A204.1 (cell line): Measurements from ENCODE around the gene PFDN5.
"Not testable (repeated sequence)": the region's sequence is repeated elsewhere in the genome, so short reads cannot be mapped to it uniquely, and the experiment has no call there.

Experiments used
- FAIRE-seq: peaks from 2 replicates; lab custom pipeline; 2012; peaks lifted over from hg19 to GRCh38; lab: Jason Lieb, UNC

The PFDN5 gene

DNA sequence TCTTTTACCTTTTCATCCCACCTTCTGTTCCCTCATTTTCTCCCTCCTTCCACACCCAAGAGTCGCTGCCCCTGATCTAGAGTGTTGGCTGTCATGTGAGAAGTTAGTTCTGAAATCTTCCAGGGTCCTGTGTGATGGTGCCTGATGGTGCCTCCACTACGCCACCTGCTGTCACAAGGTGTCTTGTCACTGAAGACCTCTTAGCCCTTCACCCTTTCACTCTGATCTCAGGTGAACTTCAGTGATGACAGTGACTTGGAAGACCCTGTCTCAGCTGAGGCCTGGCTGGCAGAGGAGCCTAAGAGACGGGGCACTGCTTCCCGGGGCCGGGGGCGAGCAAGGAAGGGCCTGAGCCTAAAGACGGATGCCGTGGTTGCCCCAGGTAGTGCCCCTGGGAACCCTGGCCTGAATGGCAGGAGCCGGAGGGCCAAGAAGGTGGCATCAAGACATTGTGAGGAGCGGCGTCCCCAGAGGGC lies 7.6 kb upstream of the PFDN5 start:
- no peak for FAIRE-seq

DNA sequence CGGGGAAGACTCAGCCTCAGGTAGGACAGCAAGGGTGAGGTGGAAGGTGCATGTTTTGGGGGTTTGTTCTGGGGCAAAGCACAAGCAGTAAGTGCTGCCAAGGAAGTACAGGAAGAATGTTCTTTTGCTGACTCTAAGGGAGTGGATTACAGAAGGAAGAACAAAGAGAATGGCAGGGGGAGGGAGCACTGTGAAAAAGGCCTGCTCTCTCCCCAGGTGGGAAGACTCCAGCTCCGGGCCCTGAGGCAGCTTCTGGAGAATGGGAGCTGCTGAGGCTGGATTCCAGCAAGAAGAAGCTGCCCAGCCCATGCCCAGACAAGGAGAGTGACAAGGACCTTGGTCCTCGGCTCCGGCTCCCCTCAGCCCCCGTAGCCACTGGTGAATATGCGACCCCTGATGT lies 7.0 kb upstream of the PFDN5 start:
- no peak for FAIRE-seq

DNA sequence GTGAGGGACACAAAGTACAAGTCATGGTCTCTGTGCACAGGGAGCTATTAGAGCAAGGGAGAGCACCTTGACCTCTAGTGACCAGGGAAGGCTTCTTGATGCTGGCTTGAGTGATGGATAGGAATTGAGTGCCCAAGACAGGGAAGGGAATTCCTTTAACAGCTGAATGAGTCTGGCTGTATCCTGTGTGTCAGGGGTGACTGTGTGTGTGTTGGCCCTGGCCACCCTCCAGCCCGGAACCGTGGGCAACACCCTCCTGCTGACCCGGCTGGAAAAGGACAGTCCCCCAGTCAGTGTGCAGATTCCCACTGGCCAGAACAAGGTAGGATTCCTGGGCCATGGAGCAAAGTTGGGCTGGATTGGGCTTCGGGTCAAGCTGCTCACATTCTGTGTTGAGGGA lies 5.5 kb upstream of the PFDN5 start:
- no peak for FAIRE-seq

DNA sequence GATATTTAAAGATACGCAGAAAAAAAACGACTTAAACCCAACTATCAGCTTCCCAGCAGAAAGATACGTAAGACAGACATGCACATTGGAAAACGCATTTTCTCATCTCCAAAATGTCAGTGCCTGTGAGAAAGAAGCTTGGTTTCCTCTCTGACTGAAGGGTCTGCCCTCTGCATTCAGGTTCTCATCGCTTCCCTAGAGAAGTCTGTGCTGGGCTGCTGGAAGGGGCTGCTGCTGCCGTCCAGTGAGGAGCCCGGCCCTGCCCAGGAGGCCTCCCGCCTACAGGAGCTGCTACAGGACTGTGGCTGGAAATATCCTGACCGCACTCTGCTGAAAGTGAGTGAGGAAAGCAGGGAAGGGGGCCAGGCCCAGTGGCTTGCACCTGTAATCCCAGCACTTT lies 4.7 kb upstream of the PFDN5 start:
- FAIRE-seq, result no peak

DNA sequence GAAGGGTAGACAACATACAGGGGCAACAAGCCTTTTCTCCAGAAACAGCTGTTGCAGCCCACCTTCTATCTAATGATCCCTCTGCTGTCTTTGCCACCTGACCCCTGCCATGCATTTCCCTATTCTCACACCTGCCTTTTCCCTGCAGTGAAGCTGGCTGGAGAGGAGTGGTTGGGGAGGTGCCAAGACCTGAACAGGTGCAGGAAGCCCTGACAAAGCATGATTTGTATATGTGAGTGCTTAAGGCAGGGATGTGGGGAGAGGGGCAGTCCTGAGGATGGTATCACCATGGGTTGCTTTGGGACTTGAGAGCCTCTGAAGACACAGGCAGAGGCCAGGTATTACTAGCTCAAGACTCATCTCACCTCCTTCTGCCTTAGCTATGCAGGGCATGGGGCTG lies 2.9 kb upstream of the PFDN5 start:
- no peak for FAIRE-seq

DNA sequence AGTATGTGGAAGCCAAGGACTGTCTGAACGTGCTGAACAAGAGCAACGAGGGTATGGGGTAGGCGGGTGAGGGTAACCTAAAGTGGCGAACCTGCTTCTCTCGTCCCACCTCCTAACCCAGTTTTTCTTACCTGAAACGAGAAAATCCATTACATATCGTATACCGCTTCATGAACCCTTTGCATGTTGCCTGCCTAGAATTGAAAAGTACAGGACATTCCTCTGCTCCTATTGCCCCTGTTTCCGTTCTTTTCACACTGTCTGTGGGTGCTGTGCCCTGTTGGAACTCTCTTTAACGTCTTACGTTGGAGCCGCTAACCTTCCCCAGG lies 513 bp downstream of the PFDN5 start:
- FAIRE-seq, result no peak

DNA sequence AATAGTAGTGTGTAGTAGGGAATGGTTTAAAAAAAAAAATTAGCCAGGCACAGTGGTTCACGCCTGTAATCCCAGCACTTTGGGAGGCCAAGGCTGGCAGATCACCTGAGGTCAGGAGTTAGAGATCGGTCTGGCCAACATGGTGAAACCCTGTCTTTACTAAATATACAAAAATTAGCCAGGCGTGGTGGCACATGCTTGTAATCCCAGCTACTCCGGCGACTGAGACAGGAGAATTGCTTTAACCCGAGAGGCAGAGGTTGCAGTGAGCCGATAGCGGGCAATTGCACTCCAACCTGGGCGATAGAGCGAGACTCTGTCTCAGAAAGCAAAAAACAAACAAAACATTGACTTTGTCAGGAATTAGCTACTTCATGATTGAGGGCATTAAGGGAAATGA lies 1.8 kb downstream of the PFDN5 start:
- FAIRE-seq, result not testable (repeated sequence)

DNA sequence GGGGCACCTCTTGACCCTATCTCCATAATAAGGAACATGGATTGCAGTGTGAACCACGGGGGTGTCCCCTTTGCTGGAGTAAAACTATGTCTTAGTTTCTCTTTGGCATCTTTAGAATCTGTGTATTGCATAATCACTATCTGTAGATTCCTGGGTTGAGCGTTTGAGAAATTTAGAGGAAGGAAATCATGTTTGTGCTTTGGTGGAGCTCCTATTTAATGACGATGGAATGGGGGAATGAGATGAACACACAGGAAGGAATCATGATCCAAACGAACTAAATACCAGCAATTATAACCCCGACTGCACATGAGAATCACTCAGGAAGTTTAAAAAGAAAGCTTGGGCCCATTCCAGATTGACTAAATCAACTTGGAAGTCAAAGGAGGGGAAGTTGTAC lies 2.8 kb downstream of the PFDN5 start:
- no peak for FAIRE-seq

DNA sequence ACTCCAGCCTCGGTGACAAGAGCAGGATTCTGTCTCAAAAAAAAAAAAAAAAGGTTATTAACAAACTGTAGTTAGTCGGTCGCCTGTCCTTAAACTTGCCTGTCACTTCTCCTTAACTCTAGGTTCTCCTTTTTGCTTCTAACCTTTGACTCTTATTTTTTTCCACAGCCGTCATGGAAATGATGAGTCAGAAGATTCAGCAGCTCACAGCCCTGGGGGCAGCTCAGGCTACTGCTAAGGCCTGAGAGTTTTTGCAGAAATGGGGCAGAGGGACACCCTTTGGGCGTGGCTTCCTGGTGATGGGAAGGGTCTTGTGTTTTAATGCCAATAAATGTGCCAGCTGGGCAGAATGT lies 3.7 kb downstream of the PFDN5 start:
- FAIRE-seq, result no peak

DNA sequence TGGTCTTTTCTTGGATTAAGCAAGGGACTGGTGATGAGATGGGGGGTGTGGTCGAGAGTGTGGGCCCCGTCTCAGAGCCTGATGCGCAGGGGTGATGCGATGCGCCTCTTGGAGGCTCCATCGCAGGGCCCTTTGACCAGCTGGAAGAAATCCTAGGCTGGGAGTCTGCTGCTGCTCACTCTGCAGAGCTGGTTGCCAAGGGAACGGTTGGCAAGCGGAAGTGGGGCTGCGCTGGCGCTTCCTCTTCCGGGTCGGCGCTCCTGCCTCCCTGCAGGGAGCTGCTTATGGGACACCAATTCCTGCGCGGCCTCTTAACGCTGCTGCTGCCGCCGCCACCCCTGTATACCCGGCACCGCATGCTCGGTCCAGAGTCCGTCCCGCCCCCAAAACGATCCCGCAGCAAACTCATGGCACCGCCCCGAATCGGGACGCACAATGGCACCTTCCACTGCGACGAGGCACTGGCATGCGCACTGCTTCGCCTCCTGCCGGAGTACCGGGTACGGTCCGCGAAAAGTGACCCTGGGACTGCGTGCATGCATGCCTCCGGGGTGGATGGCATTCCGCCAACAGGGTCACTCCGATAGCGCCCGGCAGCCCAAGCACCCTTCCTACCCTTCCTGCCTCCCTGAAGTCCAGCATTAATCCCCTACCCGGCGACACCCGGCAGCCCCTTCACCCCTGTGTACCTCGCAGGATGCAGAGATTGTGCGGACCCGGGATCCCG lies 4.3 kb downstream of the PFDN5 start, which contains the start of gene MYG1:
MYG1 (plus strand) TSS at position 242 of the 727 bp plus-strand sequence; CDS start at position 285, 43 bp downstream.
- FAIRE-seq, result no peak

DNA sequence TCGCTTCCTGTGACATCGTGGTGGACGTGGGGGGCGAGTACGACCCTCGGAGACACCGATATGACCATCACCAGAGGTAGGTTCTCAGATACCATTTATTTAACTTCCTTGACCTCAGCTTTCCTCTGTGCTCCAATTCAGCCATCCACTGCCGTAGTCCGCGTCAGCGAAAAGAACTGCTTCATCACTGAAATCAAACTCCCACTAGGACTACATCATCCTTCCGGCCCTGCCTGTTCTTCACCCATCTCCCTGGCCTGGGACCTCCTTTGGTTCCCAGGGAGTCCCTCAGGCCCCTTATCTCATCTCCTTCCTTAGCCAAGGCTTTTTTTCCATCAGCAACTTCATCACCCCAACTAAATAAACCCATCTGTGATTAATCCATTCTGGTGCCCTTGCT lies 4.8 kb downstream of the PFDN5 start:
- FAIRE-seq, result no peak

DNA sequence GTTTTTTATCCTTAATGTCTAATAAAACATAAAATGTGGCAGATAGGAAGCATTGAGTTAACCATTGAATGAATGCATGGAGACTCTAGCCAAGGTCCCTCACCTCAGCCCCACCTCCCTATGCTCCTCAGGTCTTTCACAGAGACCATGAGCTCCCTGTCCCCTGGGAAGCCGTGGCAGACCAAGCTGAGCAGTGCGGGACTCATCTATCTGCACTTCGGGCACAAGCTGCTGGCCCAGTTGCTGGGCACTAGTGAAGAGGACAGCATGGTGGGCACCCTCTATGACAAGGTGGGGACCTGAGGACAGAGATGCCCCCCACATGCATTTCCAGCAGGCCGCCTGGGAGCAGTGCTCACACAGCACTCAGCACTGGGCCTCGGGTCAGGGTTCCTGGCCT lies 7.6 kb downstream of the PFDN5 start:
- FAIRE-seq, result no peak

DNA sequence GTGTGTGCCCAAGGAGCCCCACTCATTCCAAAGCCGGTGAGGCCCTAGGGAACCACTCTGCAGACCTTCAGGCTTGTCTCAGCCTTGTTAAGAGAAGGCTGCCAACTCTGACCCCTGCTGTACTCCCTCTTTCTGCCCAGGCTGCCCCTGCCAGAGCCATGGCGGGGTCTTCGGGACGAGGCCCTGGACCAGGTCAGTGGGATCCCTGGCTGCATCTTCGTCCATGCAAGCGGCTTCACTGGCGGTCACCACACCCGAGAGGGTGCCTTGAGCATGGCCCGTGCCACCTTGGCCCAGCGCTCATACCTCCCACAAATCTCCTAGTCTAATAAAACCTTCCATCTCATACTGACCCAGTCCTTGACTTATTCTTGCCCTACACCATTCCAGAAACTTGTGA lies 11.5 kb downstream of the PFDN5 start:
- FAIRE-seq, result no peak

DNA sequence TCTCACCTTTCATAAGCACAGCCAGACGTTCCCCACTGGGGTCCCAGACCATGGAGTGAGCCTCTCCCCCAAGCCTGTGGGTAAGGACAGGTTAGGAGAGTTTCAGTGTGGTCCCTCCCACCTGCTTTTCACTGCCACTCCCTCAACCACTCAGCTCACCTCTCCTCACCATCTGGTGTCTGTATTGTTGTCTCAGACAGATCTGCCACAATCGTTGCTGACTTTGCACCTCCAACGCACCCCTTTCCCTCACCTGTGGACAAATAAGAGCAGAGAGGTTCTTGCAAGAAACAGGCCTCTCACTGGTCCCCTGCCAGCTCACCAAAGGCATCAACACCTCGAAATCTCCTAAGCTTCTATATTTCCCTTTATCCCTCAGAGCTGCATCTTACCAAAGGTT lies 12.9 kb downstream of the PFDN5 start:
- no peak for FAIRE-seq

DNA sequence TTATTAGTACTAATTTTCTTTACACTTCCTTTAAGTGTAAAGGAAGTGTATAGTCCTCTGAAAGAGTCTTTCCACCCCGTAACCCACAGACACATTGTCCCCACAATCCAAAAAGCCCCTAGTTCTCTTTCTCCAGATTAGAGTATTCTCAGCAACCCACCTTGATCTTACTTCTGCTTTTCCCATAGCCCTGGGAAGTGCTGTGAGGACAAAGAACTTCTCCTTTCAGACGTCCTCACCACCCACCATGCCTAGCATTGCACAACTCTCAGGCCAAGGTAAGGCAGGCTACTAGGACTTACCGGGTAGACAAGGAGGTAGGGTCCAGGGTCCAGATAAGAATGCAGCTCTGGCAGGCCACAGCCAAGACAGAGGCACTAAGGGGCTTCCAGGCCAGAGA lies 18.7 kb downstream of the PFDN5 start:
- FAIRE-seq, result no peak

DNA sequence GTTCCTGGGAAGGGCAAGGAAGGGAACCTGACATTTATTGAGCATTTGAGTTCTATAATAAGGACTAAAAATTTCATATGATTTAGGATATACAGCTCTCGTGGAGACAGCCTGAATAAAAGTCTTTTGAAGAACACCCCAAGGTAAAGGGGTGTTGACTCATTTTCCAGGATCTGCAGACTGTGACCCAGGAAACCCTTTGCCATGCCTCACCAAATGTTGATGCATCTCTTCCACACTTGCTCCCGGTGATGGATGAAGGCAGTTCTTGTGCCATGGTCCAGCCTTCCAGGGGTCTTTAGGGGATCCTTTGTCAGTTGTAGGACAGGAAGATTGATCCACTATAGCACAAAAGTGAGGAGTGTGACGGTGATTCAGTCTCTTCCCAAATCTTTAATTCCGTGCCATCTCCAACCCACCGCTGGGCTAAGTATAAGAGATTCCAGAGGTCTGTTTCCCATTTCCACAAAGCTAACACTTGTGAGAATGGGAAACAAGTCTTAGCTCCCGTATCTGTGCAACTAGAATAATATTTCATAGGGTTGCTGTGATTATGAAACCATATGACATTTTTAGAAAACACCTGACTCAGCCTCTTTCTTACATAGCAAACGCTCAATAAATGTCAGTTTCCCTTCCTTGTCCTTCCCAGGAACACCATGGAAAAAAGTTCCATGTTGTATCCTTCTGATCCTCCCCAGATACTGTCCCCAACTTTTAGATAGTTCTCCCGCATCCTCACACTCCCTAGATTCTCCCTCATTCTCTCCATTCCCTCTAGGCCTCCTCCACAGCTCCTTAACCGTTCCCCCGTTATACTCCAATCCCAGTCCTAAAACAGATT lies 25.2 kb downstream of the PFDN5 start:
- FAIRE-seq, result no peak

DNA sequence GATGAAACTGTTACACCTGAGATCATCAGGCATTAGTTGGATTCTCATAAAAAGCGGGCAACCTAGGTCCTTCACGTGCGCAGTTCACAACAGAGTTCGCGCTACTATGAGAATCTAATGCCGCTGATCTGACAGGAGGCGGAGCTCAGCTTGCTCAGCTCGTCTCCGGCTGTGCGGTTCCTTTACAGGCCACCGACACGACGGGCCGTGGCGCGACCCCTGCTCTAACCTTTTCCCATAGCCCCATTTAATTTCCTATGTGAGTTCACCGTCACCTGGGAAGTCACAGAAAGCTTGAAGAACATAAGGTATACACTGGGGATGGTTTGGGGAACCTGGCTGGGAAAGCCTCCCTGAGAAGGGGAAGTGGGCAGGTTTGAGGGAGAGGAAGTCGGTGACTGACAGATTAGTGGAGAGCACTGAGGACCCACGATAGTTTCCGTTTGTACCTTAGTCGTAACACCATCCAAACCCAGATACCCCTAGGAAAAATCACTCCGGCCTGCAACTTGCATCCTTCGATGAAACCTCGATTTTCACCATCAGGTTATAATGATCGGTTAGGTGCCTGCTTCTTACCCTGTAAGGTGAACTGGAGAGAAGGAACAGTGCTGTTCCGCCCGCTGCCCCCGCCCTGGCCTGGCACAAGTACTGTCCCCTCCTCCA lies 28.9 kb downstream of the PFDN5 start:
- FAIRE-seq, result no peak

DNA sequence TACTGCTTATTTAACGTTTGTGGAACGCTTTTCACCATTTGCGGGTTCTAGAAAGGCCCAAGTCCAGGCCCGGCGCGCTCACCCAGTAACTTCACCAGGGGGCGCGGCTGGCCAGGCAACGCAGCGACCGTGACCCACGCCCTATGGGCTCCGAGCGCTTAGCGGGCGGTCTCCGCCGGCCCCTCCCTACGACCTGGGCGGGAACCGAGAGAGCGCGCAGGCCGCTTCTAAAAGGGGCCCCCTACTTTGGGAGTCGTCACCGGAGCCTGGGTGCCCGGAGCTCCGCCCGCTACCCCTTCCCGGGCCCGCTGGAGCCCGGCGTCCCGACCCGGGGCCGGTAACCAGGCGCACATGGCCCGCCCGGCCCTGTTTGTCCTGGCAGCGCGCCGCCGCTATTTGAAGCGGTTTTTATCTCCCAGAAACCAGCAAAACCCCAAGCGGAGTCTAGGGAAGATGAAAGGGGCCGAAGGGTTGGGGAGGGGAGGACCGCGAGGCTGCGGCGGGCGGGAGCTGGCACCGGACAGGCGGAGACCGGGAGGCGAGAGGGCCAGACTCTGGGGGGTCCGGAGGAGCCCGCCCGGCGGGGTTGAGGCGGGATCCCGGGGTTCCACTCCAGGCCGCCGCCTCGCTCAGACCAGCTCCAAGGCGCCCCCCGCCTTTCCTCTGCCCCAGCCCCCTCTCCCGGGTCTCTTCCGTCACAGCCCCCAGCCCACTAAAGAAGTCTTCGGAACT lies 29.6 kb downstream of the PFDN5 start:
- no peak for FAIRE-seq

DNA sequence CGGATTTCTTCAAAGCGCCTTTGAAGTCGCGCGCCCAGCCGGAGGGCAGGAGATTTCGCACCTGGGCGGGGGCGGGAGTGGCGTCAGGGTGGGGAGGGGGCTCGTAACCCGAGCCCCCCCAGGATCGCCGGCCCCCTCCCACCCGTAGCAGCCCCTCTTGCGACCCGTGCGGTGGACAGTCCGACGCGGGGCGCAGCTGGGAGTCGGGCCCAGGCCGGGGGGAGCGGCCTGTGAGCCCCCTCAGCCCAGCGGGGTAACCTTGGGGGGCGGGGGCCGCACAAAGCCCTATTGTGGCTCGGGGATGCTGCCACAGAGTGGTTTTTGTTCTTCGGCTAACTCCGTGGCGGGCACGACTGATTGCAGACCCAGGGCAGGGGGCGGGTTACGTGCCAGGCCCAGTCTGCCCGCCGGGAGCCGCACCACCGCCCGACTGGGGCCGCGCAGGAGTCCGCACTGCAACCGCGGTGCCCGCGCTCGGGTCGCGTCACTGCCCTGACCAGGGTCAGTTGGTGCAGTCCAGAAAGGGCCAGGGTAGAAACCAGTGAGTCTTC lies 30.2 kb downstream of the PFDN5 start:
- FAIRE-seq, result no peak

DNA sequence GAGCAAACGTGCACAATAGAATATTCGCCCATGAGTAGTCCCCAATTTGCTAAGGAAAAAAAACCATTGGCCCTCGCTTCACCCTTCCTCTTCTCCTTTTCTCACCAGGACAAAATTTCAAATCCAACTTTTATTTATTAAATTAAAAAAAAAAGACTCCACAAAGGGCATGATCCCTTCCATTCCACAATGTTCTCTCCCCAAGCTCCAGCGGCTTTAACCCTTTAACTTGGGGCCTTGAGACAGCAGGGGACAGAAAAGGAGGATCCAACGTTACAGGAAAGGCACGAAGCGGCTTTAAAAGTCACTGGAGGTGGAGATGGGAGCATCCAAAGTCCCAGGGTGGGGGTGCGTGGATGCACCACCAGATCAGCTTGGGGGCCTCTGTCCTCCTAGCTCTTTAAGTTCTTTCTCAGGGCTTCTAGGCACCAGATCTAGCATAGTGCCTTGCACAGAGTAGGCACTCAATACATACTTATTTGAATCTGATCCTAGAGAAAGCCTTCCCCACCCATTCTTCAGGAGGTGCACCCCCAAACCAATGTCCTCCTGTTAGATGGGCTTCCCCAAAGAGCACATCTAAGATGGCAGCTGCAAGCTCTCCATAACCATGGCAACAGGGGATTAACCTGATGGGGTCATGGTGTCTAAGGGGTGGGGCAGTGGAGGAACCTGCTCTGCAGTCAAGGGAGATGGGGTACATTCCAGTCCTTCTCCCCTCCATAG lies 31.3 kb downstream of the PFDN5 start:
- FAIRE-seq, result no peak

DNA sequence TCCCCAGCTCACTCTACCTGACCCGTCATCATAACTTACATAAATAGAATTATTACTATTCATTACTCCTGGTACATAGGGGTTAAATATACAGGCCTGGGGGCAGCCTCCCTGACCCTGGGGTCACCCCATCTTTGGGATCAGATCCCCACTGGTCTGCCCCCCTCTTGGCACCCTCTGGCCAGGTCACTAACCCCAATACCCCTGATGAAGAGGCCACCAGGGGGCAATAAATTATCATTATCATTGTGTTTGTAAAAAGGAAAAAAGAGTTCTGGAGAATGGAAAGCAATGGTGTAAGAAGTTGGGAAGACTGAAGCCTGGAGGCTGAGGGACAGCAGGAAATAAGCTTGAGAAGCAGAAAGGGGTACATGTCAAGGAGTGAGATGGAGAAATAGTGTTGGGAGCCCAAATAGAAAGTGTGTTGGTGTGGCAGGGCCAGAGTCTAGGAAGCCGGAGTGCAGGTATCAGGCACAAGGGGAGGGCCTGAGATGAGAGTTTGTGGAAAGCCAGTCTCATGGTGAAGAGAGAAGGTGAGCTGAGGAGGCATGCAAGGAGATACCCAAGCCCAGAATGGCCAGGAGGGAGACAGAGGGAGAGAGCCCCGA lies 32.2 kb downstream of the PFDN5 start:
- FAIRE-seq, result no peak
